Upper lobe of right lung (tissue), 1 donor: ENCODE data around the gene PSMB5. TPM values are rescaled to one million over a fixed set of nuclear protein-coding genes. Genes with fewer than 3 reads are reported as not detected.

Experiments used
- ATAC-seq: fragments of 200-7000 bp; cut with Tn5 transposase; one replicate; pipeline ENCODE4 v1.9.1; 2020; ENCODE audit warnings: mild to moderate bottlenecking, moderate library complexity
- DNase-seq: peaks from one replicate; pipeline ENCODE4 v3.0.0-alpha.2; 2020
- H3K27ac ChIP-seq: fragments of 200-600 bp; one replicate; pipeline ENCODE4 v1.8.0; 2022
- H3K27me3 ChIP-seq: fragments of 200-600 bp; one replicate; pipeline ENCODE4 v1.8.0; 2022; ENCODE audit warnings: mild to moderate bottlenecking
- H3K36me3 ChIP-seq: fragments of 200-600 bp; one replicate; pipeline ENCODE4 v1.8.0; 2022
- H3K4me1 ChIP-seq: fragments of 200-600 bp; one replicate; pipeline ENCODE4 v1.8.0; 2022
- H3K4me3 ChIP-seq: fragments of 200-600 bp; one replicate; pipeline ENCODE4 v1.8.0; 2022; ENCODE audit warnings: mild to moderate bottlenecking
- H3K9me3 ChIP-seq: fragments of 200-600 bp; one replicate; pipeline ENCODE4 v1.8.0; 2022
- CTCF ChIP-seq: fragments of 200-600 bp; IDR thresholded peaks from one replicate; pipeline ENCODE4 v1.8.0; 2022; ENCODE audit warnings: antibody characterized with exemption
- intact Hi-C: fragments of 100-400 bp; cut with DNase I; formaldehyde crosslinking; loops from one replicate; pipeline ENCODE4 v1.11.0; 2022
- total RNA-seq: library from RNA; stranded (reverse); fragmentation: NEBNext Ultra II Directional; extraction: Animal tissue kit (Norgen Biotek cat#: 25700); gene quantifications from one replicate; pipeline ENCODE4 v1.2.1, GENCODE V29; 2021
- donor health status: DM: no; HTN: yes; CAD: no; lungs with severe emphysema.

Gene PSMB5
- total RNA-seq, 1 donor from 2014 or later, result 75.7 TPM

DNA sequence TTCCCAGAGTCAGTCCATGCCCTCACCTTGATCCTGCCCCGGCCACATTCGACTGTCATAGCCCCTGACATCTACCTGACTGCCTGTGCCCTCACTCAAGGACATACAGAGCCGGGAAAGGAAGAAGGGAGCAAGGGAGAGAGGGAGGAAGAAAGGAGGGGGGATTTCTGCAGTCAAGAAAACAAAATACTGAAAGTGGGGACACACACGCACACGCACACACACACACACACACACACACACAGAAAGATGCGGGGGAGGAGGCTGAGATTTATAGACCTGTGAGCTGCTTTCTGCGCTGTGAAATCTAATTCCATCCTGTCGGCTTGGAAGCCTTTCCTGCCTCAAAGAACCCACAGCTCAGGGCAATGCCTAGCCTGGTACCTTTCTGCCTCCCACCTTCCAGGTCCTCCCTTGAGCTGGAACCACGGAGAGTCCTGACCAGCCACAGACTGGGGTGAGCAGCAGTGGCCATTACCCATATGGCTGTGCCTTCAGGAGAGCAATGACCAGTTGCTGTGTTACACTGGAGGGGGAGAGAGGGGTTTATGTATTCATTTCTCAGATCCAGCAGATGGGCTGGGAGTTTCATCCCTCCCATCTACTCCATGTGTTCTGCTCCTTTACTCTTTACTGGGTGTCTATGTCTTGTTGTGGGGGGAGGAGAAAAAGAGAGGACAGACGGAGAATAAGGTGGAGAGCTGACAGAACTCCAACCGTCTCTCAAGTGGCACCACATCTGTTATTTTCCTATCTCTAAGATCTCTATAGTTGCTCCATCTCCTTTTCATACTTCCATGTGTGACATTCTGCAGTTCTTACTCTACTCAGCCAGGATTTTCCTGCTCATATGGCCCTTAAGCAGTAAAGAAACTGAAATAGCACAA is 37.7 kb downstream of the PSMB5 start:
- Histone ChIP-seq H3K27me3 (no peaks in the 10 kb centered on the region), H3K27ac (no peak overlapping the region), H3K9me3 (no peaks in the 10 kb centered on the region), H3K36me3 (no peaks in the 10 kb centered on the region), H3K4me1 (peaks cover 3% of the 10 kb centered on the region), H3K4me3 (no peak overlapping the region)
- no peak for ATAC-seq
- TF ChIP-seq CTCF, result no peak
- no peak for DNase-seq
- intact Hi-C loops, result no loop called here

- H3K4me1 ChIP-seq, result peaks cover 3% of the 10 kb centered on the region
- peak; percentile 68 for ATAC-seq
- intact Hi-C loops, result no loop called here
- no peaks in the 10 kb centered on the region for H3K36me3 ChIP-seq
- no peak overlapping the region for H3K4me3 ChIP-seq
- TF ChIP-seq CTCF, result no peak
- no peaks in the 10 kb centered on the region for H3K27me3 ChIP-seq
- no peak overlapping the region for H3K27ac ChIP-seq
- DNase-seq, result no peak
- no peaks in the 10 kb centered on the region for H3K9me3 ChIP-seq
Observed at GRCh38 chr14:22995889-22996625, 38.6 kb downstream of the PSMB5 start.

GRCh38 chr14:22994762-22995275 is 39.9 kb downstream of the PSMB5 start:
- ATAC-seq (peak; percentile 80), DNase-seq (peak; percentile 72)
- Histone ChIP-seq H3K27ac (no peak overlapping the region), H3K4me1 (peaks cover 3% of the 10 kb centered on the region), H3K27me3 (no peaks in the 10 kb centered on the region), H3K36me3 (no peaks in the 10 kb centered on the region), H3K4me3 (no peak overlapping the region), H3K9me3 (no peaks in the 10 kb centered on the region)
- peak; percentile 56 for TF ChIP-seq CTCF
- intact Hi-C loops, result no loop called here

- no peak overlapping the region for H3K27ac ChIP-seq
- no peaks in the 10 kb centered on the region for H3K9me3 ChIP-seq
- peaks cover 3% of the 10 kb centered on the region for H3K4me1 ChIP-seq
- TF ChIP-seq CTCF, result no peak
- intact Hi-C loops, result no loop called here
- DNase-seq (no peak), ATAC-seq (no peak)
- no peaks in the 10 kb centered on the region for H3K27me3 ChIP-seq
- peaks cover 5% of the 10 kb centered on the region for H3K36me3 ChIP-seq
- H3K4me3 ChIP-seq, result no peak overlapping the region
Observed at GRCh38 chr14:22993517-22993916, 41.2 kb downstream of the PSMB5 start.

DNA sequence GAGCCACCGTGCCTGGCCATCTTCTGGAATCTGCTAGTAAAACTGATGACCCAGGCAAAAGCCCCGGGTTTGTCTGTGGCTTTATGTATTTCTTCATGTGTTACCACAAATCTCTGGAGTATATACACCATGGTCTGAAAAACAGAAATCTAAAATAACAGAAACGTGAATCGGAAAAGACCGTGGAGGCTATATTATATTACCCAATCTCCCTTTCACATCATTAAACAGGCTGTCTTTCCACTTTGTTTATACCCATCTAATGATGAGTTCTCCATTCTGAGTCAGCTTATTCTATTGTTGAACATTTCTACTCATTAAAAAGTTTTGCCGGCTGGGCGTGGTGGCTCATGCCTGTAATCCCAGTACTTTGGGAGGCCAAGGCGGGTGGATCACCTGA is 42.8 kb downstream of the PSMB5 start:
- TF ChIP-seq CTCF, result no peak
- intact Hi-C loops, result no loop called here
- Histone ChIP-seq H3K4me1 (peaks cover 3% of the 10 kb centered on the region), H3K27me3 (no peaks in the 10 kb centered on the region), H3K36me3 (peaks cover 5% of the 10 kb centered on the region), H3K27ac (no peak overlapping the region), H3K9me3 (no peaks in the 10 kb centered on the region), H3K4me3 (no peak overlapping the region)
- DNase-seq (no peak), ATAC-seq (no peak)
